ENCODE results near the gene FGA.

Gene FGA

DNA sequence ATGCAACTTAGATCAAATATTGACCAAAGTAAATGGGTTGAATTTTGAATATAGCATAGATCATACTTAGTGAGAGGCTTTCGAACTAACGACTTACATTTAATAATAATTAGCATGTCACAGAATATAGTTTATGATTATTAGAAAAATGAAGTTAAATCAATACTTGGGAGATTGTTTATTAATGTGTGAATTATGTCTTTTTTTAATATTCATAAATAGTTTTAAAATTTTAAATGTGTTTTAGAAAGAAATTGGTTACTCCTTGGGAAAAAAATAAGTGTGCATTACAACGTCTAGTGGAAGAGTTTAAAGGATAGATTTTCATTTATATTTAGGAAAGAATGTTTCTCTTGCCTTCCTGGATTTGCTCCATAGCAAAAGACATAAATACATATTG is 7.3 kb downstream of the FGA start:
- no peak for DNase-seq (ENCODE audit: low read depth in 2 of 2, low spot score in 1 of 2)

DNA sequence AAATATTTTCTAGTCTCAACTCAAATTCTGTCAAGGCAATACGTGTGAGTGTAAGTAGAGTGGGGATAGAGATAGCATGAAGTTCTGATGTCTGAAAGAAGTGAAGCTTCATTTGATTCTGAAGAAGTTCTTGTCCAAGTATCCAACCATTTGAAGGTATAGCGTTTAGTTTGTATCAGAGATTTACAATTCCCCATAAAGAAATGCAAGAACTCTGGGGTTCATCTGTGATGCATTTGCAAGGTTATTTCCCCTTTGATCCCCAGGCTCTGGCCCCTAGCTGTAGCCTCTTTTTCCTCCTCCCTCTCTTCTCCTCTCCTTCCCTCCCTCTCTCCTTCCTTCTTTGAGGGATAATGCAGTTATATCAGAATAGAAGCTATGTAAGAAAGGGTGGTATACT is 7.8 kb downstream of the FGA start:
- DNase-seq (ENCODE audit: low read depth in 2 of 2, low spot score in 1 of 2) = no peak

DNA sequence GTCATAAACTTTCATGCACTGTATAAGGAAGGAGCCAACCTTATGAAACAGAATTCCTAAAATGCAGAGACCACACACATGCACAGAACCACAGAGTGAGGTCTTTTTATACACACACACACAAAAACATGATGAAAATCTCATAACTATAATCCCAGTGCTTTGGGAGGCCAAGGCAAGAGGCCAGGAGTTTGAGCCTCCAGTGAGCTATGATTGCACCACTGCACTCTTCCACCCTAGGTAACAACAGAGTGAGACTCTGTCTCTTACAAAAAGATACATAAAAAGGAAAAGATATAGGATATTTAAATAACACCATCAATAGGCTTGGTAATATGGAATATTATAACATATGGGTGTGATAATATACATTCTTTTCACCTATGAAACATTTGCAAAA is 10.6 kb downstream of the FGA start:
- DNase-seq (ENCODE audit: low read depth in 2 of 2, low spot score in 1 of 2) = no peak

DNA sequence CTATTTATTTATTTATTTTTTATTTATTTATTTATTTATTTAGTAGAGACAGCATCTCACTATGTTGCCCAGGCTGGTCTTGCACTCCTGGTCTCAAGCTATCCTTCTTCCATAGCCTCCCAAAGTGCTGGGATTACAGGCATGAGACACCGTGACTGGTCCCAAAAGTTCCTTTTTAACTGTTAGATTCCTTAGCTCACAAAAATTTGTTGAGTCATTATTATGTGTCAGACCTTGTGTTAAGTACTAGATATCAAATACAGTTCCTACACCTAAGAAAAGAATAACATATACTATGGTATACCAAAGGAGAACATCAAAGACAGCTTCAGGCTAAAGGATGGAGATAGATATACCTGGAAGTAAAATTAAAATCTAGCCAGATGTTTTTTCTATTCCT is 11.6 kb downstream of the FGA start:
- DNase-seq (ENCODE audit: low read depth in 2 of 2, low spot score in 1 of 2) = no peak

DNA sequence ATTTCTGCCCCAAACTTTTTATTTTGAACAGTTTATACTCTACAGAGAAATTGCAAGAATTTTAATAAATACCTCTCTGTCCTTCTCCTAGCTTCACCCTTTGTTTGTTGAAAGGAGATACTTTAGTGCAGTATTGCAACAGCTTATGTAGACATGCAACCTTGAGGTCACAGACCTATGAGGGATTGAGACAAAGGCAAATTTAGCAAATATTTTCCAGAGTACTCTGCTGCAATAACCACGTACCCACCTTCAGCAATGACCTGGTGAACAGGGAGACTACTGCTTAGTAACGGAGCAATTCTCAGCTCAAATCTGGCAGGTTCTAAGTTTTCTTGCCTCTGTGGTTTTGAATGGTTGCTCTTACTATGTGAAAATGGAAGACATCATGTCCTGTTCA is 13.2 kb downstream of the FGA start:
- DNase-seq (ENCODE audit: low read depth in 2 of 2, low spot score in 1 of 2) = no peak

DNA sequence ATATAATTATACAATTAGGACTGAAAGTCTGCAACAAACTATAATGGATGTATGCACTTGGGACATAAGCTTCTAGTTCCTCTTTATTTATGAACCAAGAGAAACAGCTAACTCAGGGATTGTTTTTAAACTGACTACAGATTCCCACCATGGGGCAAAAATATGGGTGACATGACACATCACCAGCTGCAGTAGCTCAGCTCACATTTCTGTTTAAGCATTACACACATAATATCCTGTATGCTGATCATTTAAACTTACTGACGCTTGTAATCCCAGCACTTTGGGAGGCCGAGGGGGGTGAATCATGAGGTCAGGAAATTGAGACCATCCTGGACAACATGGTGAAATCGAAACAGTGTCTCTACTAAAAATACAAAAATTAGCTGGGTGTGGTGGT is 16.2 kb downstream of the FGA start:
- no peak for DNase-seq (ENCODE audit: low read depth in 2 of 2, low spot score in 1 of 2)

DNA sequence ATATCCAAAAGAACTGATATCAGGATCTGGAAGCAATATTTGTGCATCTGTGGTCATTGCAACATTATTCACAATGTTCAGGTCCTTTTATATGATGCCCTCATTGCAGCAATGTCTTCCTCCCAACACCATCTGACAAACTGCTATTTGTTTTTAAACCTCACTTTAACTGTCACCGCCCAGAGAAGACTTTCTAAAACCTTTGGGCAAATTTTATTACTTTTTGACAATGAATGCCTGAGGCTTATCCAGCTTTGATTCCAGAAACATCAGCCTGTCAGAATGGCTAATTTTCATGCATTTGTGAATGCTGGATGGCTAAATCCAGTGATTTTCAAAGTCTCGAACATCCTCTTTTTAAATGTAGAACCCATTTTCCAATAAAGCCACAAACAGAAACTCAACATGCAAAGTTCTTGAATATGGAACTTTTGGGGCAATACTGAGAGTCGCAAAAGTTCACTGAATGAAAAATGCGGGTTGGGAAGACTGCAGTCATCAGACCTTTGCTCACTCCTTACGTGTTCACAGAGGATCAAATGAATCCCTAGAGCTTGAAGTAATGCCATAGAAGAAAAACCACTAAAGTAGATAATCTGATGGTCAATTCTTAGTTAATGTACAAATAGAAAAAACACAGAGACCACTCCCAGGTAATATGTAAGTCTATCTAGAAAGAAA is 17.2 kb downstream of the FGA start:
- no peak for DNase-seq (ENCODE audit: low read depth in 2 of 2, low spot score in 1 of 2)

DNA sequence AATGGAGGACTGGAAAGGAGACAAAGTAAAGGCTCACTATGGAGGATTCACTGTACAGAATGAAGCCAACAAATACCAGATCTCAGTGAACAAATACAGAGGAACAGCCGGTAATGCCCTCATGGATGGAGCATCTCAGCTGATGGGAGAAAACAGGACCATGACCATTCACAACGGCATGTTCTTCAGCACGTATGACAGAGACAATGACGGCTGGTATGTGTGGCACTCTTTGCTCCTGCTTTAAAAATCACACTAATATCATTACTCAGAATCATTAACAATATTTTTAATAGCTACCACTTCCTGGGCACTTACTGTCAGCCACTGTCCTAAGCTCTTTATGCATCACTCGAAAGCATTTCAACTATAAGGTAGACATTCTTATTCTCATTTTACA is 21.0 kb downstream of the FGA start:
- DNase-seq (ENCODE audit: low read depth in 2 of 2, low spot score in 1 of 2) = no peak

DNA sequence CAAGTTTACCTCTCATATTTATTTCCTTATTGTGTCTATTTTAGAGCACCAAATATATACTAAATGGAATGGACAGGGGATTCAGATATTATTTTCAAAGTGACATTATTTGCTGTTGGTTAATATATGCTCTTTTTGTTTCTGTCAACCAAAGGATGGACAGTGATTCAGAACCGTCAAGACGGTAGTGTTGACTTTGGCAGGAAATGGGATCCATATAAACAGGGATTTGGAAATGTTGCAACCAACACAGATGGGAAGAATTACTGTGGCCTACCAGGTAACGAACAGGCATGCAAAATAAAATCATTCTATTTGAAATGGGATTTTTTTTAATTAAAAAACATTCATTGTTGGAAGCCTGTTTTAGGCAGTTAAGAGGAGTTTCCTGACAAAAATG is 21.5 kb downstream of the FGA start:
- DNase-seq (ENCODE audit: low read depth in 2 of 2, low spot score in 1 of 2) = no peak

DNA sequence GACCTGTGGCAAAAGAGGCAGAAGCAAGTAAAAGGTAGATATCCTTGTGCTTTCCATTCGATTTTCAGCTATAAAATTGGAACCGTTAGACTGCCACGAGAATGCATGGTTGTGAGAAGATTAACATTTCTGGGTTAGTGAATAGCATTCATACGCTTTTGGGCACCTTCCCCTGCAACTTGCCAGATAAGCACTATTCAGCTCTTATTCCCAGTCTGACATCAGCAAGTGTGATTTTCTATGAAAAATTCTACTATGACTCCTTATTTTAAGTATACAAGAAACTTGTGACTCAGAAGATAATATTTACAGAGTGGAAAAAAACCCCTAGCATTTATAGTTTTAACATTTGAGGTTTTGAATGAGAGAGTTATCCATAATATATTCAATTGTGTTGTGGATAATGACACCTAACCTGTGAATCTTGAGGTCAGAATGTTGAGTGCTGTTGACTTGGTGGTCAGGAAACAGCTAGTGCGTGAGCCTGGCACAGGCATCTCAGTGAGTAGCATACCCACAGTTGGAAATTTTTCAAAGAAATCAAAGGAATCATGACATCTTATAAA is 23.8 kb downstream of the FGA start:
- no peak for DNase-seq (ENCODE audit: low read depth in 2 of 2, low spot score in 1 of 2)

DNA sequence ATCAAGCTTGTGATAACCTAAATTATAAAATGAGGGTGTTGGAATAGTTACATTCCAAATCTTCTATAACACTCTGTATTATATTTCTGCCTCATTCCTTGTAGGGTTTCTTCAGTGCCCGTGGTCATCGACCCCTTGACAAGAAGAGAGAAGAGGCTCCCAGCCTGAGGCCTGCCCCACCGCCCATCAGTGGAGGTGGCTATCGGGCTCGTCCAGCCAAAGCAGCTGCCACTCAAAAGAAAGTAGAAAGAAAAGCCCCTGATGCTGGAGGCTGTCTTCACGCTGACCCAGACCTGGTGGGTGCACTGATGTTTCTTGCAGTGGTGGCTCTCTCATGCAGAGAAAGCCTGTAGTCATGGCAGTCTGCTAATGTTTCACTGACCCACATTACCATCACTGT is 24.8 kb downstream of the FGA start:
- DNase-seq (ENCODE audit: low read depth in 2 of 2, low spot score in 1 of 2) = no peak

DNA sequence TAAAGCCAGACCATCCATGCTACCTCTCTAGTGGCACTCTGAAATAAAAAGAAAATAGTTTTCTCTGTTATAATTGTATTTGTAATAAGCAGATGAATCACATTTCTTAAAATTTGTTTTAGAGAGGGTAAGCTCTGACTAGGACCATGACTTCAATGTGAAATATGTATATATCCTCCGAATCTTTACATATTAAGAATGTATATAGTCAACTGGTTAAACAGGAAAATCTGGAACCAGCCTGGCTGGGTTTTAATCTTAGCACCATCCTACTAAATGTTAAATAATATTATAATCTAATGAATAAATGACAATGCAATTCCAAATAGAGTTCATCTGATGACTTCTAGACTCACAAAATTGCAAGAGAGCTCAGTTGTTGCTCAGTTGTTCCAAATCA is 26.2 kb downstream of the FGA start:
- no peak for DNase-seq (ENCODE audit: low read depth in 2 of 2, low spot score in 1 of 2)

DNA sequence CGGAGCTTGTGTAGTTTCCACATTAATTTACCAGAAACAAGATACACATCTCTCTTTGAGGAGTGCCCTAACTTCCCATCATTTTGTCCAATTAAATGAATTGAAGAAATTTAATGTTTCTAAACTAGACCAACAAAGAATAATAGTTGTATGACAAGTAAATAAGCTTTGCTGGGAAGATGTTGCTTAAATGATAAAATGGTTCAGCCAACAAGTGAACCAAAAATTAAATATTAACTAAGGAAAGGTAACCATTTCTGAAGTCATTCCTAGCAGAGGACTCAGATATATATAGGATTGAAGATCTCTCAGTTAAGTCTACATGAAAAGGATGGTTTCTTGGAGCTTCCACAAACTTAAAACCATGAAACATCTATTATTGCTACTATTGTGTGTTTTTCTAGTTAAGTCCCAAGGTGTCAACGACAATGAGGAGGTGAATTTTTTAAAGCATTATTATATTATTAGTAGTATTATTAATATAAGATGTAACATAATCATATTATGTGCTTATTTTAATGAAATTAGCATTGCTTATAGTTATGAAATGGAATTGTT is 27.8 kb downstream of the FGA start, which contains the start of gene FGB:
FGB (plus strand) TSS at position 315 of the 558 bp plus-strand sequence; CDS start at position 323, 8 bp downstream.
- DNase-seq (ENCODE audit: low read depth in 2 of 2, low spot score in 1 of 2) = no peak

DNA sequence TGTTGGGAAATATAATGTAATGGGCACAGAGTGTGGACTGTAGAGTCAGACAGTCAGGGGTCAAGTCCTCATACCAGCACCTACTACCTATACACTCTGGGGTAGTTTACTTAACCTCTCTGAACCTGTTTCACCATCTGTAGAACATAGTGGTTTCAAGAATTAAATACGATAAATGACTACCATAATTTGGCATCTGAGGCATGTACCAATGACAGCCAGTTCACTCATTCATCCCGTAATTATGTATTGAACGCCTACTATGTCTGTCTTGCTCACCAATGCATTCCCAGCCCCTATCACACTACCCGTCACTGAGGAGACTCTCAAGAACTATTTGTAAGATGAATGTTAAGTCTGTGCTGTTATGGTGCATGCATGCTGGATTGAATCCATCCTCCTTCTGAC is 29.7 kb downstream of the FGA start:
- no peak for DNase-seq (ENCODE audit: low read depth in 2 of 2, low spot score in 1 of 2)

DNA sequence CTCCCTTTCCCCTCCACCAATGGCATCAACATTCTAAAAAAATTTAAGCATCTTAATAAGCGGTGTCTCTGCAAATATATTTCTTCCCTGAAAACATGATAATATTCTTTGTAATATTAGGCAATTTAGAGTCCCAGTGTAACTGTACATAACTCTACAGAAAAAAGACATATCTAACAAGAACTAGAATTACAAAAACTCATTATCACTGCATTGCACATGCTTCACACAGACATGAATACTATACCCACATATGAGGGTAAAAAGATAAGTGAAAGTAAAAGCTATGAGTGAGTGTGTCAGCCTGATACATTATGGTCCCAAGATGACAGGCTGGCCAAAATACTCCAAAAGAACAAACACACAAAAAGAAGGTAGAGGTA is 30.1 kb downstream of the FGA start:
- DNase-seq (ENCODE audit: low read depth in 2 of 2, low spot score in 1 of 2) = no peak

DNA sequence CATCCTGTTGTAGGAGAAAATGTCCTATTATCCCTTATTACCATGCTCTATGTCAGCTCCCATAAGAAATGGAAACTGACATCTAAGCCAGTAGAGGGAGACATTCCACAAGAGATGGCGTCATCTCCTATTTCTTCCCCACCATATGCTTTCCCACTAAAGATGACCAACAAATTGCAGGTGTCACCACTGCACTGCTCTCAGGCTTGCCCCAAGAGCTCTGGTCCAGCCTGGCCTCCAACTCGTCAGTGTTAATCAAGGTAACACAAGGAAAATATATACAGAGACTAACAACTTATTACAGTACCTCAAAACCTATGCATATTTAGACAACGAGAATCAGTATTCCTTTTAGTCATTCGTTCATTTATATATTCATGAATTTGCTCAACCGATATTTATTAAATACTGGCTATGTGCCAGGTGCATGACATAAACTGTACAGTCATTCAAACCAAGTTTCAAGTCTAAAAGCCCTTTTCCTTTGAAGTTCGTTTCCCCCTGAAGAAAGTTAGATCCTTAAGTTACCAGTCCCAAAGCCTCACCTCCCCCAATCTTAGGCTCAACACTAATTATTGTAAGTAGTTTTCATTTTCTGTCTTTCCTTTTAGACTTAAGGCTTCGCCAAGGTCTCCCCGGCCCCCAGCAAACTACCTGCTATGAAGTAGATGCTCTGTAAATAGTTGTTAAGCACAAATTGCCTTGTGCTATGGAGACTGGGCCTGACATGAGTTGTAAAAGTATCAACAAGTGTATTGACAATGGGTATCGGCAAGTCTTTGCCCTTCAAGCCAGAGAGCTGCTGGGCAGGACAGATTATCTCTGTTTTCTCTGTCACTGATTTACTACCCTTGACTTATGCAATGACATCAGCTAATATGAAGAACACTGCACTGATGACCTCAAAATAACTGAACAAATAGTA is 30.8 kb downstream of the FGA start:
- no peak for DNase-seq (ENCODE audit: low read depth in 2 of 2, low spot score in 1 of 2)

DNA sequence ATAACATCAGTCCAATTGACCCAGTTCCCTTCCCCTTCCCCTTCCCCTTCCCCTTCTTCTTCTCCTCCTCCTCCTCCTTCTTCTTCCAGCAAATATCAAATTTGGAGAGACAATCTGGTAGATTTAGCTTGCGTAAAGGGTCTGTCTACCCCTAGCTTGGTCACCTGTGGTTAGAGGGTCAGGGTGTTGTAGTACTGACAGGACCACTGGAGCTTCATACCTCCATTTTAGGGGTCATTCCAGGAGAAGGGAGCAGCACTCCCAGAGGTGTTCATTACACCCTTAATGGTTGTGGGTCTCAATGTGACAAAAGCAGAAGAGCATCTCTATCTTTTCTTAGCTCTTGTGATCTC is 31.4 kb downstream of the FGA start:
- DNase-seq (ENCODE audit: low read depth in 2 of 2, low spot score in 1 of 2) = no peak

DNA sequence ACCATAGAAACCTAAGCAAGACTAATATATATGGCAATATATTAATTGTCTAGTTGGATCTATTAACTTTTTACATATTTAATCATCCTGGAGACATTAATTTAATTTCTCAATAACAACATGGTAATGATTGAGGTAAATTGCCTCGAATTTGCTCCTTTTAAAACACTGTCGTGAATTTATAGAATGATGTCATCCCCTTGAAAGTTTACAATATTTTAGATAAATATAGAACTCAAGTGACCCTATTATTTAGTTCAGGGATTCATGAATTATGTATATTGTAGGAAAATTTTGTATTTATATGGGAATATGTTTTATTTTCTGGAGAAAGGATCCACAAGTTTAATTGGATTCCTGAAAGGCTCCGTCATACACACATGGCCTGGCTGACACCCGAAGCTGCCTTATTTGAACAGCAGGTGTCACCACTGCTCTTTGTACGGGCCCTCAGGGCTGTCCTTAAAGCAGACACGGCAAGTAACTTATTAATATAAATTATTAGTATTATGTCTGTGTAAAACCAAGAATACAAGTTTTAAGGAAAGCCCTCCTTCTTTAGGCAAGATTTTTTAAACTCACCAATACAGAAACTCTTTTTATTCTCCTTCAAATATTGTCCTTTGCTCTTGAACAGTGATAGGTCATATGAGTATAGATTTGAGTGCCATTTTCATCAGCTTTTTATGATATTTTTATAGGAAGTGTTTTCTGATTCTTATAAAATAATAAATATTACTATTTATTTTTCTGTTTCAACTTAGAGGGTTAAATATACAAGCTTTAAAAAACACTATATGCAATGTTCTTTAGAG is 38.5 kb downstream of the FGA start:
- peak; percentile 20 to 46 for DNase-seq (ENCODE audit: low read depth in 2 of 2, low spot score in 1 of 2)

DNA sequence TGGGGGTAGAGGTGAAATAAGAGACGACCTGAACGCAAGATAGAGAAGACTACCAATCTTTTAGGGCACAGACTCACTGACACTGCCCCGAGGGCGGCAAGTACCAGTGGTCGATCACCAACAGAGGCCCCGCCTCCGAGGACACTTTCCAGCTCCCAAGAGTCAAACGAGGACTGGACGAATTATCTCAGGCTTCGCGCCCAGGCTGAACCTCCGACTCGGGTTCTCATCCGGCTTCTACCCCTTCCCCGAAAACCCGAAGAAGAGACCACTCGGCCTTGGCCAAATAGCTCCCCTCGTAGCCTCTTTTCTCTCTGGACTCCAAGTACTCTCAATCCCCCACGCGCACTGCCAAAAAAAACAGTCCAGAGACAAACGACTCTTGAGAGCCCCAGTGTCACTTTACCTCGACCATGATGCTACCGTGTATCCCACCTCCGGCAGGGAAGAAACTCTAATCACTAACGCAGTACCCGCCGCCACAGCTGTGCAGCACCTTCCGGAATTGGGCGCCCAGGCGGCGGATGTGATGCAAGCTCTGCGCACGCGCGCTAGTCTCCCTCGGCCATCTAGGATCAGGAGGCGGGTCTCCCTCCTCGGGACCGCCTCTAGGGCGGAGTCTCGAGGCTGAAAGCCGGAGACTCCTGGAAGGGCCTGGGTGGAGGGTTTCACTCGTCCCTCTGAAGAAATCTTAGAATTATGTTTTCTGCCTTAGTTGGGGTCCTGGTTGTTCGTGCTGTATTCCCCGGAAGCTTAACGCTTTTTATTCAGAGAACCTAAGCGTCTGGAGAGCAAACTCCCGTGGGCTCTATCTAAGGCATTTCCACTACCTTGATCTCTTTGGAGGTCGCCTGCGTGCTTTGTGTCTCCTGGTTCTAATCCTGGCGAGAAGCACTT is 40.4 kb downstream of the FGA start, which contains the start of gene PLRG1:
PLRG1 (minus strand) TSS at position 507 of the 897 bp plus-strand sequence; CDS start at position 415, 92 bp downstream.
- DNase-seq (ENCODE audit: low read depth in 2 of 2, low spot score in 1 of 2) = peak; percentile 83 to 94

DNA sequence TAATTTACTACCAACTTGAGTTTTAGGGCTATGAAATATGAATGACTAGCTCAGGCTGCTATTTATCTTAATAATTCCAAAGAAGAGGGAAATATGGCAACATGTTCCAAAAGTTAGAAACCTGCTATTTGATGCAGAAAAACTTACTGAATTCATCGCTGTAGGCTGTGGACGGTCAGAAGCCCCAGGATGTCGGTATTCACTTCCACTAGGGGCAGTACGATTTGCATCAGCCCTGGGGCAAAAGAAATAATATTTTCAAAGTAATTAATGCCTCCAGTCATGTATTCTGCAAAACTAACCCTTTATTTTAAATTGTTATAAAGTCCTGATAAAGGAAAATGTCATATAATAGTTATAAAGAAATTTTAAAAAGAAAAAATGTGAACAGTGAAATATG is 44.9 kb downstream of the FGA start:
- DNase-seq (ENCODE audit: low read depth in 2 of 2, low spot score in 1 of 2) = no peak
